CD4-positive, CD25-positive, alpha-beta regulatory T cell (primary cell): Measurements from ENCODE around the gene CWC25. TPM values are rescaled to one million over a fixed set of nuclear protein-coding genes. Genes with fewer than 3 reads are reported as not detected.
A peak's percentile ranks its signal among the peaks of the same experiment; 100 is the strongest.

Experiments used
- ATAC-seq, 2 donors: fragments of 150-1000 bp; cut with Tn5 transposase; one replicate each; pipeline ENCODE4 v1.10.0; 2021; ENCODE audit warnings: low read depth in 2 of 2, moderate number of reproducible peaks in 2 of 2, moderate library complexity in 1 of 2
- DNase-seq, 3 donors: peaks; one replicate each; pipeline versions ENCODE4 v3.0.0 to v3.0.0-alpha.2; 2012 to 2022; ENCODE audit warnings: mixed read lengths in 1 of 3
- H3K27ac ChIP-seq: one replicate; pipeline ENCODE4 v1.7.0; 2013; ENCODE audit warnings: mild to moderate bottlenecking, low read length; ENCODE audit not compliant: insufficient read depth, poor library complexity, severe bottlenecking
- H3K27me3 ChIP-seq: one replicate; pipeline ENCODE4 v1.7.0; 2013; ENCODE audit warnings: low read length; ENCODE audit not compliant: control insufficient read depth, insufficient read depth
- H3K36me3 ChIP-seq: one replicate; pipeline ENCODE4 v1.7.0; 2013; ENCODE audit warnings: mild to moderate bottlenecking, low read length, moderate library complexity; ENCODE audit not compliant: control insufficient read depth, insufficient read depth
- H3K4me1 ChIP-seq: 2 replicates; pipeline ENCODE4 v1.7.0; 2013; ENCODE audit warnings: mild to moderate bottlenecking, low read length; ENCODE audit not compliant: insufficient read depth, control insufficient read depth, poor library complexity, severe bottlenecking
- H3K4me3 ChIP-seq: one replicate; pipeline ENCODE4 v1.7.0; 2013; ENCODE audit warnings: low read depth, mild to moderate bottlenecking, low read length, moderate library complexity
- H3K9me3 ChIP-seq, 2 experiments: 1 replicate in 1 of 2; 2 replicates in 1 of 2; pipeline ENCODE4 v1.7.0; 2013; ENCODE audit warnings: low read length in 2 of 2, mild to moderate bottlenecking in 1 of 2, moderate library complexity in 1 of 2; ENCODE audit not compliant: control insufficient read depth in 2 of 2
- H3K27ac Mint-ChIP-seq, 3 donors: one replicate each; pipeline ENCODE4 v1.8.0; 2020 to 2022; ENCODE audit warnings: mild to moderate bottlenecking in 3 of 3, mixed read lengths in 3 of 3, moderate library complexity in 2 of 3
- H3K27me3 Mint-ChIP-seq: one replicate; pipeline ENCODE4 v1.8.0; 2022; ENCODE audit warnings: mild to moderate bottlenecking, mixed read lengths
- H3K36me3 Mint-ChIP-seq: one replicate; pipeline ENCODE4 v1.8.0; 2020; ENCODE audit warnings: mixed read lengths
- H3K4me1 Mint-ChIP-seq, 4 donors: one replicate each; pipeline ENCODE4 v1.8.0; 2020 to 2022; ENCODE audit warnings: mixed read lengths in 4 of 4, mild to moderate bottlenecking in 1 of 4
- H3K4me3 Mint-ChIP-seq, 4 donors: one replicate each; pipeline ENCODE4 v1.8.0; 2020 to 2022; ENCODE audit warnings: mild to moderate bottlenecking in 4 of 4, mixed read lengths in 4 of 4, moderate library complexity in 3 of 4
- H3K9me3 Mint-ChIP-seq, 7 donors: one replicate each; pipeline ENCODE4 v1.8.0; 2020 to 2022; ENCODE audit warnings: mixed read lengths in 7 of 7, mild to moderate bottlenecking in 3 of 7, moderate library complexity in 2 of 7
- polyA plus RNA-seq, 4 donors: library from polyadenylated mRNA; unstranded; fragments of 300-500 nt; fragmentation: Illumina TruSeq; gene quantifications; one replicate each; pipeline ENCODE4 v1.2.3, GENCODE V29; 2021
- total RNA-seq: library from RNA; stranded (reverse); gene quantifications from one replicate; pipeline ENCODE4 v1.2.3, GENCODE V29; 2022

Gene CWC25
- 69.5 TPM for total RNA-seq
- 10 to 100 TPM in 1 of 4 donors, 1 to 10 TPM in 3; 4.4 to 11.2 (median 8.3) TPM for polyA plus RNA-seq

- ATAC-seq (peak; percentile 82 to 85), DNase-seq (peak; percentile 90 to 99 (median 97))
- Mint-ChIP-seq H3K9me3 (peaks cover 0 to 3% (median 0%) of the 10 kb centered on the region in 7 donors), H3K27ac (peak within 1 kb of the TSS; percentile 98 to 100 (median 100)), H3K4me1 (peaks cover 0 to 38% (median 28%) of the 10 kb centered on the region in 4 donors), H3K27me3 (peaks cover 10% of the 10 kb centered on the region), H3K36me3 (peaks cover 17% of the 10 kb centered on the region), H3K4me3 (peak within 1 kb of the TSS; percentile 95 to 99 (median 98))
- Histone ChIP-seq H3K36me3 (peaks cover 16% of the 10 kb centered on the region), H3K27ac (peak within 1 kb of the TSS; percentile 99), H3K9me3 (no peaks in the 10 kb centered on the region), H3K4me3 (peak within 1 kb of the TSS; percentile 93), H3K27me3 (no peaks in the 10 kb centered on the region), H3K4me1 (peaks cover 12% of the 10 kb centered on the region)
Measured at GRCh38 chr17:38824899-38825761, at the start of gene CWC25. Gene CWC25, minus strand, starts transcription at chr17:38825321. Its CDS starts 138 bp downstream, at chr17:38825183.

GRCh38 chr17:38873640-38874380 is 48.7 kb upstream of the CWC25 start:
- peaks cover 0 to 2% (median 0%) of the 10 kb centered on the region in 7 donors for H3K9me3 Mint-ChIP-seq
- Histone ChIP-seq H3K36me3 (peaks cover 16% of the 10 kb centered on the region), H3K4me1 (peaks cover 80% of the 10 kb centered on the region), H3K4me3 (no peak overlapping the region), H3K9me3 (no peaks in the 10 kb centered on the region), H3K27me3 (no peaks in the 10 kb centered on the region), H3K27ac (peak overlapping the region; percentile 86)
- H3K27ac Mint-ChIP-seq: peak overlapping the region in 2 of 3 donors; percentile 71 to 97
- H3K4me1 Mint-ChIP-seq: peaks cover 0 to 80% (median 57%) of the 10 kb centered on the region in 4 donors
- DNase-seq (no peak), ATAC-seq (no peak)
- H3K36me3 Mint-ChIP-seq: peaks cover 13% of the 10 kb centered on the region
- H3K4me3 Mint-ChIP-seq: peak overlapping the region; percentile 55 to 99 (median 77)
- peaks cover 20% of the 10 kb centered on the region for H3K27me3 Mint-ChIP-seq

GRCh38 chr17:38872671-38873385 is 47.7 kb upstream of the CWC25 start:
- no peaks in the 10 kb centered on the region for H3K27me3 ChIP-seq
- Mint-ChIP-seq H3K4me1 (peaks cover 1 to 80% (median 55%) of the 10 kb centered on the region in 4 donors), H3K27me3 (peaks cover 21% of the 10 kb centered on the region), H3K9me3 (peaks cover 0 to 2% (median 0%) of the 10 kb centered on the region in 7 donors), H3K36me3 (peaks cover 5% of the 10 kb centered on the region), H3K27ac (peak overlapping the region; percentile 96 to 98 (median 97)), H3K4me3 (peak overlapping the region; percentile 95 to 99 (median 98))
- DNase-seq (no peak), ATAC-seq (no peak)
- peaks cover 6% of the 10 kb centered on the region for H3K36me3 ChIP-seq
- H3K4me1 ChIP-seq: peaks cover 83% of the 10 kb centered on the region
- no peaks in the 10 kb centered on the region for H3K9me3 ChIP-seq
- H3K27ac ChIP-seq: peak overlapping the region; percentile 86
- peak overlapping the region; percentile 84 for H3K4me3 ChIP-seq

- H3K4me1 ChIP-seq: peaks cover 76% of the 10 kb centered on the region
- DNase-seq: peak in 1 of 3 donors; percentile 51
- H3K4me3 ChIP-seq: peak overlapping the region; percentile 84
Measured at GRCh38 chr17:38872027-38872511, 46.9 kb upstream of the CWC25 start.

GRCh38 chr17:38871247-38872015 is 46.3 kb upstream of the CWC25 start:
- peak overlapping the region; percentile 96 to 98 (median 97) for H3K27ac Mint-ChIP-seq

More at GRCh38 chr17:38872027-38872511, 46.9 kb upstream of the CWC25 start:
- ATAC-seq: no peak
- Histone ChIP-seq H3K36me3 (peaks cover 4% of the 10 kb centered on the region), H3K9me3 (no peaks in the 10 kb centered on the region), H3K27ac (peak overlapping the region; percentile 86), H3K27me3 (no peaks in the 10 kb centered on the region)
- Mint-ChIP-seq H3K36me3 (peaks cover 4% of the 10 kb centered on the region), H3K9me3 (peaks cover 0 to 2% (median 0%) of the 10 kb centered on the region in 7 donors), H3K4me1 (peaks cover 8 to 79% (median 57%) of the 10 kb centered on the region in 4 donors), H3K27me3 (peaks cover 21% of the 10 kb centered on the region), H3K4me3 (peak overlapping the region; percentile 95 to 99 (median 98)), H3K27ac (peak overlapping the region; percentile 96 to 98 (median 97))

GRCh38 chr17:38870259-38871165 is 45.4 kb upstream of the CWC25 start:
- peaks cover 21% of the 10 kb centered on the region for H3K27me3 Mint-ChIP-seq

More at GRCh38 chr17:38871247-38872015, 46.3 kb upstream of the CWC25 start:
- ATAC-seq (peak; percentile 25 to 38), DNase-seq (peak; percentile 48 to 84 (median 61))
- Histone ChIP-seq H3K9me3 (no peaks in the 10 kb centered on the region), H3K27me3 (no peaks in the 10 kb centered on the region), H3K4me1 (peaks cover 72% of the 10 kb centered on the region), H3K4me3 (peak overlapping the region; percentile 84), H3K36me3 (peaks cover 4% of the 10 kb centered on the region), H3K27ac (peak overlapping the region; percentile 86)
- Mint-ChIP-seq H3K9me3 (peaks cover 0 to 2% (median 0%) of the 10 kb centered on the region in 7 donors), H3K27me3 (peaks cover 21% of the 10 kb centered on the region), H3K36me3 (peaks cover 4% of the 10 kb centered on the region), H3K4me1 (peaks cover 8 to 72% (median 54%) of the 10 kb centered on the region in 4 donors), H3K4me3 (peak overlapping the region; percentile 95 to 99 (median 98))

More at GRCh38 chr17:38870259-38871165, 45.4 kb upstream of the CWC25 start:
- Histone ChIP-seq H3K4me1 (peaks cover 66% of the 10 kb centered on the region), H3K27me3 (no peaks in the 10 kb centered on the region), H3K4me3 (peak overlapping the region; percentile 84), H3K36me3 (peaks cover 4% of the 10 kb centered on the region), H3K27ac (peak overlapping the region; percentile 86), H3K9me3 (no peaks in the 10 kb centered on the region)
- ATAC-seq (peak; percentile 50 to 52), DNase-seq (peak; percentile 65 to 87 (median 71))
- Mint-ChIP-seq H3K4me3 (peak overlapping the region; percentile 98 to 99 (median 98)), H3K9me3 (peaks cover 0 to 2% (median 0%) of the 10 kb centered on the region in 7 donors), H3K36me3 (peaks cover 4% of the 10 kb centered on the region), H3K4me1 (peaks cover 8 to 64% (median 48%) of the 10 kb centered on the region in 4 donors), H3K27ac (peak overlapping the region; percentile 32 to 97 (median 96))
